Medulla oblongata (tissue), 1 donor: Measurements from ENCODE around the gene STAT5B.
"Not testable (repeated sequence)": the region's sequence is repeated elsewhere in the genome, so short reads cannot be mapped to it uniquely, and the experiment has no call there.

Experiments used
- DNase-seq: peaks from one replicate; pipeline ENCODE4 v3.0.0-alpha.2; 2015; ENCODE audit errors: extremely low spot score

Gene STAT5B

DNA sequence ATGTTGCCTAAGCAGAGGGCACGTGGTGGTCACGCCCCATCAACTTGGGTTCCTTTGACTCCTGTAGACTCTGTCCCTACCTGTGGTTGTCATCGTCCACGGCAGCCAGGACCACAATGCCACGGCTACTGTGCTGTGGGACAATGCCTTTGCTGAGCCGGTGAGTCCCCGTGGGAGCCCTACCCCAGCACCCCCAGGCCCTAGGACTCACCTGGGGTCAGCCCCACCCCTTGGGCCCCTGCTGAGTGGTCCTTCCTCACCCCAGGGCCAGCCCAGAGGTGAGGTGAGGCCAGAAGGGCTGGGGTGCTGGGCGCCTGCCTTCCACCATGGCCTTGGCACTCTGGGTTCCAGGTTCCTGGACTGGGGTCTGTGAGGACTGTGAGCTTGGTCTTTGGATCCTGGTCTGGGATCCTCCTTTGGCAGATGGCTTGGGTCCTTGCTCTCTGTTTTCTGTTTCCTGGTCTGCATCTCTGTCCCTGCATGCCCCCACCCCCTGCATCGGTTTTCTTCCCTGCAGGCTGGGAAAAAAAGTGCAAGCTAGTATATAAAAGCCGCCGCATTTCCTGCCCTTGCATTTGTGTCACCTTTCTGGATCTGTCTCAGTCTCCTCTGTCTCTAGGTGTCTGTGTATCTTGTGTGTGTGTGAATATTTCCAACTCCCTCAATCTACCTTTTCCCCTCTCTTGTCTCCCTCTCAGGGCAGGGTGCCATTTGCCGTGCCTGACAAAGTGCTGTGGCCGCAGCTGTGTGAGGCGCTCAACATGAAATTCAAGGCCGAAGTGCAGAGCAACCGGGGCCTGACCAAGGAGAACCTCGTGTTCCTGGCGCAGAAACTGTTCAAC, 29.6 kb upstream of the STAT5B start:
- DNase-seq = no peak

DNA sequence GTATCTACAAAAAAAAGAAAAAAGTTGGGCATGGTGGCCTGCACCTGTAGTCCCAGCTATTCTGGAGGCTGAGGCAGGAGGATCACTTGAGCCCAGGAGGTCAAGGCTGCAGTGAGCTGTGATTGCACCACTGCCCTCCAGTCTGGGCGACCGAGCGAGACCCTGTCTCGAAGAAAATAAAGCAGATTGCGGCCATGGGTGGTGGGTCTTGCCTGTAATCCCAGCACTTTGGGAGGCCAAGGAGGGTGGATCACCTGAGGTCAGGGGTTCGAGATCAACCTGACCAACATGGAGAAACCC, 28.8 kb upstream of the STAT5B start:
- not testable (repeated sequence) for DNase-seq

DNA sequence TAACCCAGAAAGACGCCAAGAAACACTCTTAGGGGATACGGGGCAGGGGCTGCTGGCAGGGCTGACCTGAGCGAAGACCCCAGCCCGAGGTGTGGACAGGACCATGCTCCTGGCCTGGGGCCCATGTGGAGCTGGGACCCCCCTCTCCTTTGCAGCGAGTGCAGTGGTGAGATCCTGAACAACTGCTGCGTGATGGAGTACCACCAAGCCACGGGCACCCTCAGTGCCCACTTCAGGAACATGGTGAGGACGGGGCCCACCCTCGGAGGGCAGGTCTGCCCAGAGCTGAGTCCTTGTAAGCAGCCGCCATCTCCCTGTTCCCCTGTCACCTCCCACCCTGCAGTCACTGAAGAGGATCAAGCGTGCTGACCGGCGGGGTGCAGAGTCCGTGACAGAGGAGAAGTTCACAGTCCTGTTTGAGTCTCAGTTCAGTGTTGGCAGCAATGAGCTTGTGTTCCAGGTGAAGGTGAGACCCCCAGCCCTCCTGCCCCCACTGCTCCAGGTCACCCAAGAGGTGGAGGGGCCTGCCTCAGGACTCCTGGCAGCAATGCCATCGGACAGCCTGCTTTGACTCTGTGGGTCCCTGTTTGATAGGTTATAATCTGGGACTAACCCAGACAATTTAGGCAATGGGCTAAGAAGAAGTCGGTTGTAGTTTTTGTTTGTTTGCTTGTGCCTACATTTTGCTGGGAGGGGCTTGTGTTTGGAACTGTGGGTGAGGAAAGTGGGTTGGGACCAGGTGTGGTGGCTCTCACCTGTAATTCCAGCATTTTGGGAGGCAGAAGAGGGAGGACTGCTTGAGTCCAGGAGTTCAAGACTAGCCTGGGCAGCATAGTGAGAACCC, 28.2 kb upstream of the STAT5B start:
- no peak for DNase-seq

DNA sequence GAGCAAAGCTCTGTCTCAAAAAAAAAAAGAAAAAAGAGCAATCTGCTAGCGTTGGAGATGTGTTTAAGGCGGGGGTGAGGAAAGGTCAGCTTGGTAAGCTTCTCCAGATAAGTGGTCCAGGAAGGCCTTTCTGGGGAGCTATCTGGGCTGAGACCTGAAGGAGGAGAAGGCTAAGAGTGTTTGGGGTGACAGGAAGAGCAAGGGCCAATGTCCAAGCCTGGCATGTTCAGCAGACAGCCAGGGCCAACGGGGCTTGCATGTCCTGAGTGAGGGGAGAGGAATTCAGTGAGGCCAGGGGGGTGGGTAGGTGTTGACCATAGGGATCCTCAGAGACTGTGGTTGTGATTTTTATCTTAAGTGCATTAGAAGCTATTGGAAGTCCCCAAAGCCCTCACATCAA, 27.5 kb upstream of the STAT5B start:
- no peak for DNase-seq

DNA sequence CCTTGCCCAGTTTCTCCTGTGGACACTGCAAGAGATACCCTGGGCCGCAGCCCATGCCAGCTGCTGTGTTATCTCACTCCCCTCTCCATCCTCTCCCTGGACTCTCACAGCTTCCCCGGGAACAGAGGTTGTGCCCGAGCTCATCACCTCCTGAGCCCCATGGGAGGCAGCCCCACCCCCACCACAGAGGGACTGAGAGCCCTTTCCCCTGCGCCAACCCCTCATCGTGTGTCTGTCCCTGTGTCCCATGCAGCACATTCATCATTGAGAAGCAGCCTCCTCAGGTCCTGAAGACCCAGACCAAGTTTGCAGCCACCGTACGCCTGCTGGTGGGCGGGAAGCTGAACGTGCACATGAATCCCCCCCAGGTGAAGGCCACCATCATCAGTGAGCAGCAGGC, 24.8 kb upstream of the STAT5B start:
- DNase-seq = no peak

DNA sequence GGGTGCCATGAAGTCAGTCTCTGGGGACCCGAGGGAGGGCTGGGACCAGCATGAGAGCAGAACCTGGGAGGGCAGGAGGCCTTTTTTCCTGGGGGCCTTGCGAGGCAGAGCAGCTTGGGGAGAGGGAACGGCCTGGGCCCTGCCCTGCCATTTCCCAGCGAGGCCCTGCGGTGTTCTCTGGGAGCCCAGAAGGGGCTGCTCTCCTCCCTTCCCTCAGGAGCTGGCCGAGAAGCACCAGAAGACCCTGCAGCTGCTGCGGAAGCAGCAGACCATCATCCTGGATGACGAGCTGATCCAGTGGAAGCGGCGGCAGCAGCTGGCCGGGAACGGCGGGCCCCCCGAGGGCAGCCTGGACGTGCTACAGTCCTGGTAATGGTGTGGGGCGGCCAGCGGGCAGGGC, 23.7 kb upstream of the STAT5B start:
- not testable (repeated sequence) for DNase-seq

DNA sequence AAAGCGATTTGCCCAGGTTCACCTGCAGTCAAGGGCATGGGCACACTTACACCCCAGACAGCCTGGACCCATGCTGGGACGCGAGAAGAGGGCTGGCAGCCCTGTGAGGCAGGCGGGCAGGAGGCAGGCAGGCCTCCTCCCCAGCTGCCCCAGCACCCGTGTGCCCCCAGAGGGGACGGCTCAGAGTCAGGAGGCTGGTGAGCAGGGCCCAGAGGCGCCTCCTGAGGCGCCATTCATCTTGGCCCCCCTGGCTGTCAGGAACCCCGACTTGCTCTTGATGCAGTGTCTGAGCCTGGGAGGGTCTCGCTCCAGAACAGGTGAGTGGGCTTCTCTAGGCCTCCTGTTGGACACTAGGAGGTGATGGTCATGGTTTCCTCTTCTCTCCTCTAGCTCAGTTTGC, 23.2 kb upstream of the STAT5B start:
- not testable (repeated sequence) for DNase-seq

DNA sequence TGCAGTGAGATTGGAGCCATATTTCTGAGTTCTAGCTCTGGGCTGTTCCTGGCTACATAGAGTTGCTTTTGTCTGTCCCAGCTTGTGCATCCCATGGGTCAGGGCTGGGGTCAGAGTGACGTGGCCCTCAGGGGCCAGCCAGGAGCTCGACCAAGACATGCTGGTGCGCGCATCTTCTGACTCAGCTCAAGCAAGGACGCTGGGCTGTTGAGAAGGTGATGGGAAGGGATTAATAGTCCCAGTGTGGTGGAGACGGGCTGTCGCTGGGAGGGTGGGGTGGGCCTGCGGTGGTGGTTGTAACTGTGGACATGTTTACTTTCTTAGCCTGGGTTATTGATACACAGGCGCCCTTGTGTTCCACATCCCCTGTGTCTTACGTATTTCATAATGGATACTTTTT, 21.6 kb upstream of the STAT5B start:
- DNase-seq = not testable (repeated sequence)

DNA sequence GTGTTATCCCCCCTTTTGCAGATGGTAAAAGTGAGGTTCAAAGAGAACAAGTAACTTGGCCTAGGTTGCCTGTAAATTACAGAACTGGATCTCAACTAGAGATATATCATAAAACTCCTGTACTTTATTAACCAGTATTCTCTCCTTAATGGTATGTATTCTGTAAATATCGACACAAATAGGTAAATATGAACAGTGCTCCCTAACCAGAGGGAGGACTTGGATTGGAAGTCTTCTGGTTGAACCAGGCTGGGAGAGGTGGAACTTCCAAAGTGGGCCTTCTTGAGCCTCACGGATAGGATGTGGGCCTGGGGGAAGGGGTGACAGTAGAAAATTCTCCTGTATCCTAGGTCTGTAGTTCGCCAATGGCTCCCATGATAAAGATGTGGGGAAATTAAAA, 19.8 kb upstream of the STAT5B start:
- no peak for DNase-seq

DNA sequence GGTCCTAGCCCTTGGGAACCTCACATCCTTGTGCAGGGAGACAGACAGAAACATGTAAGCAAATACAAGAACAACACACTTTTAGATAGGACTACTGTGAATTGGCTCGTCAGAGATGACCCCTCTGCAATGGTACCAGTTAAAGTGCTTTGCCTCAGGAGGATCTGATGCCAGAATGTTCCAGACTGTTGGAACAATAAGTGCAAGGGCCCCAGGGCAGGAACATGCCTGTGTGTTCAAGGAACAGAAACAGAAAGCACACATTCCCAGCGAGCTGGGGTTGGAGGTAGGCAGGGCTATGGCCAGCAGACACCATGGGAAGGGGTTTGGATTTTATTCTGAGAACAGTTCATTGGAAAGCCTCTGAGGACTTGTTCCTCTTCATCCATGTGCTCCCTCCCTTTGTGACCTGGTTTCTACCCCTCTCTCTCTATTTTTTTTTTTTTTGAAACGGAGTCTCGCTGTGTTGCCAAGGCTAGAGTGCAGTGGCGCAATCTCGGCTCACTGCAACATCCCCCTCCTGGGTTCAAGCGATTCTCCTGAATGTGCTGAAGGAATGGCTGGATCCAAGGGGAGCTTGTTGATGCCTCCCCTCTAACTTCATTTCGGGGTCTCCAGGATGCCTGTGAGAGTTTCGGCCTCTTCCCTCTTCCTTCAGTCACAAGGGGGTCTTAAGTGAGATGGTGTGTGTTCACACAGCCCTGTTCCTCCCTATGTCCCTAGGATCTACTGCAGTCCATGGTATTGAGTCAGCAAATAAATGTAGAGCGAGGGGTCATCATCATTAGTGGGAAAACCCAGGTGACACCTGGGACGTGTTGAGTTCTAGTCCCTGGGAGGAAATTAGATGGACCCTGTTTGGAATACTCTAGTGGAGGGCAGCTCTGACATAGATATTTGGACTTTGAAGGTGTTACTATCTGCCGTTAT, 18.5 kb upstream of the STAT5B start:
- no peak for DNase-seq

DNA sequence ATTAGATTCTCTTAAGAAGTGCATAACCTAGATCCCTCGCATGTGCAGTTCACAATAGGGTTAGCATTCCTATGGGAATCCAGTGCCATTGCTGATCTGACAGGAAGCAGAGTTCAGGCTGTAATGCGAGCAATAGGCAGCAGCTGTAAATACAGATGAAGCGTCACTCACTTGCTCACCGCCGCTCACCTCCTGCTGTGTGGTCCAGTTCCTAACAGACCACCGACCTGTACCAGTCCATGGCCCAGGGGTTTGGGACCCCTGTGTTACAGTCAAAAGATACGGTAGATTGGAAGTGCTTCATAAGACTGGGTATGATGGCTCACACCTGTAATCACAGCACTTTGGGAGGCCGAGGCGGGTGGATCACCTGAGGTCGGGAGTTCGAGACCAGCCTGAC, 14.9 kb upstream of the STAT5B start:
- DNase-seq = no peak

DNA sequence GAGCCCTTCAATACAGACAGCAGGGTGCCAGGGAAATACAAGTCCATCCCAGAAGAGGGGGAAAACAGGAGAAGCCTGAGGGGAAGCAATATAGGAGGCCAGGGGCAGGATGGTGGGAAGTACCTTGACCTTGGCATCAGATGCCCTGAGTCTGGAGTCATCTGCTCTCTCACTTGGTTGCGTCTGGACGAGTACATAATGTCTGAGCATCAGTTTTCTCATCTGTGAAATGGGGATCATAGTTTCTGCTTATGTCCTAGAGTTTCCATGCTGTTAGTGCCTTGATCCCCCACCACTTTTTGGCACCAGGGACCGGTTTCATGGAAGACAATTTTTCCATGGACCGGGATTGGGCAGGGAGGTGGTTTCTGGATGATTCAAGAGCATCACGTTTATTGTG, 14.4 kb upstream of the STAT5B start:
- no peak for DNase-seq

DNA sequence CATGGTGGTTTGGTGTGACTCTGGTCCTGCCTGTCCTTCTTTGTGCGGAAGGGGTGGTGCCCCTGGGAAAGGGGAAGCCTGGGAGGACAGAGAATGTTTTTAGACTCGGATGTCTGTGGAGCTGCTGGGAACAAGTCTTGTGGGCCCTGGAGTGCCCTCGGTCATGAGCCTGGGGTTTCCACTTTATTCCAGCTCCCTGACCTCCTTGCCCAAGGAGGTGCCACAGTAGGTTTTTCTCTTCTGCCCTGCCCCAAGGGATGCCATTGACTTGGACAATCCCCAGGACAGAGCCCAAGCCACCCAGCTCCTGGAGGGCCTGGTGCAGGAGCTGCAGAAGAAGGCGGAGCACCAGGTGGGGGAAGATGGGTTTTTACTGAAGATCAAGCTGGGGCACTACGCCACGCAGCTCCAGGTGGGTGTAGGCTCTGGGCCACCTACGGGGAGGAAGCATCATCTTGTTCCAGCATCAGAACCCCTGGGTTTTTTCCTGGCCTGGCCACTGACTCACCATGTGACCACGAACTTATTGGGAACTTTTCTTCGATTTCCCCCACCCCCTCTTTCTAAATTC, 13.5 kb upstream of the STAT5B start:
- DNase-seq = peak; percentile 35

DNA sequence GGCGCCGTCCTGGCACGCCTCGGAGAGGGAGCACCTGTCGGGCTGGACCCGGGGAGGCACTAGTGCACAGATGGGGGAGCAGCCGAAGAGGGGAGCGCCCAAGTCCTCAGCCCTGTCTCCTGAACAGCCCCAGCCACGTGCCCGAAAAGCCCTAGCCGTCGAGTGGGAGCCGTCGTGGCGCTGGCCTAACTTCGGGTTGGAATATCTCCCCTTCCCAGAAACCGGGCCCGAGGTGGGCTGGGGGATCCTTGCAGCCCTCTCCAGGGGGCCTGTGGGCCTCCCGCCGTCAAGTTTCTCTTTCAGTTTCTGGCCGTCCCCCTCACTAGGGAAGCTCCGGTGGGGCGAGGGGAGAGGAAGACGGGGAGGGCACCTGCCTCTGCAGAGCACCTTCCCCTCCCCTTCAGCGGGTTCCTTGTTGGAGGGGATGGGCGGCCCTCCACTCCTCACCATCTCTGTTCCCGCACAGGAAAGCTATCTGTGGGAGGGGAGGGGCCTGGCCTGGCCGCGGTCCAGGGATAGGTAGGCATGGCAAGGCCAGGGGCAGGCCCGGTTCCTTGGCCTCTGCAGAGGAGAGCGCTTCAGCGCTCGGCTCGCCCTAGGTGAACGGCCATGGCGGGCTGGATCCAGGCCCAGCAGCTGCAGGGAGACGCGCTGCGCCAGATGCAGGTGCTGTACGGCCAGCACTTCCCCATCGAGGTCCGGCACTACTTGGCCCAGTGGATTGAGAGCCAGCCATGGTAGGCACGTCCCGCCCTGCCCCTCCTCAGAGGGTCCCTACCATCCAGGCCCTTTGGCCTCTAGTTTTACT, 12.8 kb upstream of the STAT5B start:
- DNase-seq = no peak

DNA sequence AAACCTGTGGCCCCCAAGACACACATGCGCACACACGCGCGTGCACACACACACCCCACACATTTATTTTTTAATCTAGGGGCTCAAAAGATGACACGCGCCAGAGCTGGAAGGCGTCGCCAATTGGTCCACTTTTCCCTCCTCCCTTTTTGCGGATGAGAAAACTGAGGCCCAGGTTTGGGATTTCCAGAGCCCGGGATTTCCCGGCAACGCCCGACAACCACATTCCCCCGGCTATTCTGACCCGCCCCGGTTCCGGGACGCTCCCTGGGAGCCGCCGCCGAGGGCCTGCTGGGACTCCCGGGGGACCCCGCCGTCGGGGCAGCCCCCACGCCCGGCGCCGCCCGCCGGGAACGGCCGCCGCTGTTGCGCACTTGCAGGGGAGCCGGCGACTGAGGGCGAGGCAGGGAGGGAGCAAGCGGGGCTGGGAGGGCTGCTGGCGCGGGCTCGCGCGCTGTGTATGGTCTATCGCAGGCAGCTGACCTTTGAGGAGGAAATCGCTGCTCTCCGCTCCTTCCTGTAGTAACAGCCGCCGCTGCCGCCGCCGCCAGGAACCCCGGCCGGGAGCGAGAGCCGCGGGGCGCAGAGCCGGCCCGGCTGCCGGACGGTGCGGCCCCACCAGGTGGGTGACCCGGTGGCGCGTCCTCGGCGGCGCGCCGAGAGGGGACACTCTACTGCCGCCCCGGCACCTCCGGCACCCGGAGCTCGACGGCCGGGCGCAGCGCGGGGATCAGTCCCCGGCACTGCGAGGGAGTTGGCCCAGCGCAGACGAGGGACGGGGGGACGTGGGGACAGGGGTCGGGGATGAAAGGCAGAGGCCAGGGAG, 12.0 kb upstream of the STAT5B start, which contains the start of gene STAT5A:
Gene STAT5A (plus strand): TSS at position 522 of the 826 bp plus-strand sequence. CDS start 914 bp downstream, outside the sequence.
- DNase-seq = peak; percentile 83

DNA sequence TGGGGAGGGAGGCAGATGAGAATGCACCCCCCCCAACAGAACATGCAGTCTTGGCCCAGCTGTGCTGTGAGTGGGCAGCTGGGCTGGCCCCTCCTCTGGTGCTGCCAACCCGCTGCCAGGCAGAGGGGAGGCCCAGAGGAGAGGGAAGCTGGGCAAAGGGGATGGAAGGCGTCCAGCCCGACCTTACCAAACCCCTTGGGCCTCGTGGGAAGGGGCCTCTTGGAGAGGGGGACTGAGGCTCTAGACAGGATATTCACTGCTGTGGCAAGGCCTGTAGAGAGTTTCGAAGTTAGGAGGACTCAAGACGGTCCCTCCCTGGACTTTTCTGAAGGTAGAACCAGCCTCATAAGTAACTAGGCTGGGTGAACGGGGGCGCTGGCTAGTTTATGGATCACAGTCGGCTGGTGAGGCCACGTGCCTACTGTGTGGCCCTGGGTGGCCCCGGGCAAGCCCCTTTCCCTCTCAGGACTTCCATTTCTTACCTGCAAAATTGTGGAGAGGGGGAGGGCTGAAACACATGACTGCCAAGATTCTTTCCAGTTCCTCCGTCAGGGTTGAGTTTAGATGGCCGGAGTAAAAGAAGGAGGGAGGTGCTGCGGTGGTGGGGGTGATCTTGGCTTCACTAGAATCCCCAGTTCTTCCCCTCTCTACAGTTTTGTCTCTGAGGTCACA, 11.2 kb upstream of the STAT5B start:
- peak; percentile 82 for DNase-seq

DNA sequence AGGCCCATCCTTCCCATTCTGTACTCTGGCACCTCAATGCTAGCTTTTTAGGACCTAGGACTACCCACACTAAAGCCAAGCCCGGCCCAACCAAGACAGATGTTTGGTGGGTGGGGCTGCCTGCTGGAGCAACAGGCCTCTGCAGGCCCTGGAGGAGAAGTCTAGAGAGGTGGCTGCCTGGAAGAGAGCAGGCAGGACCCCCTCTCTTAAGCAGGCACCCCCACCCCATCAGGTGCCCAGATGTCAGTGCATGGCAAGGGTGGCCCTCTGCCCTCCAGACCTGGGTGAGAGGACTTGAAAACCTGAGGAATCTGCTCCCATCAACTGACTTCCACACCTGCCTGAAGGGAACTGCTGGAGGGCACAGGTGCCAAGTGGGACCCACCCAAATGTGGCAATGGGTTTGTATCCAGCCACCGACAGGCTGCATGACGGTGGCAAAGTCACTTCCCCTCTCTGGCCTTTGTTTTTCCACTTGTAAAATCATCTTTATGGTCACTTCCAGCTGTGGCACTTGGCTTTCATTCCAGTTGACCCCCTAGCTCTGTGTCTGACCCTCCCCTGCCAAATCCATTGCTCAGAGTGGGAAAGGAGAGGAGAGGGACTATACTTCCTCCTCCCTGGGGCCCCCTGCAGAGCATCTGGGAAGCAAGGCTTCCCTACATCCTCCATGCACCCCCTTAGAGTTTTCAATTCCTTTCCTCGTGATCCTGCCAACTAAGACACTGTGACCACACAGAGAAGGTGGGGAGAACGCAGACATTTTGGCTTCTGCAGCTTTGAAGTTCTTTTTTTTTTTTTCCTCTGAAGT, 10.4 kb upstream of the STAT5B start:
- DNase-seq = peak; percentile 54

DNA sequence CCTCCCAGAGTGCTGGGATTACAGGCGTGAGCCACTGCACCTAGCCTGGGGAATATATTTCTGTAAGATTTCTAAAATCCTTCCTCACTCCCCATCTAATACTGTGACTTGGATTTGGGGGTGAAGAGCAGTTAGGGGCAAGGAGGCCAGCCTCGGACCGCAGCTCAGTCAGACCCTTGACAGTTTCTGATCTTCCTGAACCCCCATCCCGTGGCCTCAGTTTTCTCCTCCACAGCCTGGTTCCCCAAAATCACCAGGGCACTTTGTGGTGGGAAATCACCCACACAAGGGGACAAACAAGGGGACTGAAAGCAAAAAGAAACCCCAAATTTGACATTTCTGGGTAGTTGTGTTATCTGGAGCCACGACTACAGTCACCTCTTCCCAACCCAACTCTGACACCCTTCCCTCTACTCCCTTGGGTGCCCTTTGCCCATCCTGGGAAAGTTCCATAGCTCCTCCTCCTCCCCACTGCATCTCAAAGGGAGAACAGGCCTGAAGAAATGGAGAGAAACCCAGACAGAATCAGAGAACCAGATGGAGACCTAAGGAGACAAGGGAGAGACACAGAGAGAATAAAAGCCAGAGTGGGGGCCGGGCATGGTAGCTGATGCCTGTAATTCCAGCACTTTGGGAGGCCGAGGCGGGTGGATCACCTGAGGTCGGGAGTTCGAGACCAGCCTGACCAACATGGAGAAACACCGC, 9.3 kb upstream of the STAT5B start:
- no peak for DNase-seq
